ENCODE results near the gene RHBDD2. TPM values are rescaled to one million over a fixed set of nuclear protein-coding genes. Genes with fewer than 3 reads are reported as not detected.

RHBDD2 gene
- total RNA-seq, 1 donor, result 27.5 TPM

- Histone ChIP-seq H3K4me3 (ENCODE audit: insufficient read depth, low read length) (no peak overlapping the region), H3K27me3 (ENCODE audit: insufficient read depth, low read length) (no peaks in the 10 kb centered on the region), H3K9me3 (ENCODE audit: low read depth, low read length) (no peaks in the 10 kb centered on the region), H3K79me2 (ENCODE audit: insufficient read depth, low read length) (peaks cover 43% of the 10 kb centered on the region), H3K4me2 (ENCODE audit: insufficient read depth, low read length) (no peak overlapping the region), H3K4me1 (ENCODE audit: insufficient read depth, low read length) (no peaks in the 10 kb centered on the region), H4K20me1 (ENCODE audit: insufficient read depth, low read length) (peaks cover 25% of the 10 kb centered on the region), H2AFZ (ENCODE audit: low read length) (no peak overlapping the region), H3K27ac (ENCODE audit: low read depth, low read length) (no peak overlapping the region), H3K36me3 (ENCODE audit: insufficient read depth, low read length) (no peaks in the 10 kb centered on the region)
- no peak for DNase-seq (ENCODE audit: insufficient read length, low spot score, missing footprints)
- no peak for TF ChIP-seq CTCF (IDR thresholded peaks at IDR 0.05; ENCODE audit: extremely low read depth, low read depth, low read length)
Measured at GRCh38 chr7:75928568-75928914, 49.7 kb downstream of the RHBDD2 start.

GRCh38 chr7:75931680-75932079 lies 52.8 kb downstream of the RHBDD2 start:
- Histone ChIP-seq H3K4me3 (ENCODE audit: insufficient read depth, low read length) (no peak overlapping the region), H3K4me2 (ENCODE audit: insufficient read depth, low read length) (no peak overlapping the region), H3K4me1 (ENCODE audit: insufficient read depth, low read length) (no peaks in the 10 kb centered on the region), H3K27me3 (ENCODE audit: insufficient read depth, low read length) (no peaks in the 10 kb centered on the region), H2AFZ (ENCODE audit: low read length) (no peak overlapping the region), H3K79me2 (ENCODE audit: insufficient read depth, low read length) (peaks cover 33% of the 10 kb centered on the region), H4K20me1 (ENCODE audit: insufficient read depth, low read length) (peaks cover 9% of the 10 kb centered on the region), H3K9me3 (ENCODE audit: low read depth, low read length) (no peaks in the 10 kb centered on the region), H3K27ac (ENCODE audit: low read depth, low read length) (no peak overlapping the region), H3K36me3 (ENCODE audit: insufficient read depth, low read length) (no peaks in the 10 kb centered on the region)
- TF ChIP-seq CTCF (IDR thresholded peaks at IDR 0.05; ENCODE audit: extremely low read depth, low read depth, low read length), result no peak
- DNase-seq (ENCODE audit: insufficient read length, low spot score, missing footprints), result no peak

GRCh38 chr7:75937958-75938786 lies 59.3 kb downstream of the RHBDD2 start:
- Histone ChIP-seq H3K4me3 (ENCODE audit: insufficient read depth, low read length) (no peak overlapping the region), H3K4me2 (ENCODE audit: insufficient read depth, low read length) (no peak overlapping the region), H4K20me1 (ENCODE audit: insufficient read depth, low read length) (peaks cover 4% of the 10 kb centered on the region), H3K27ac (ENCODE audit: low read depth, low read length) (peak overlapping the region; percentile 86), H2AFZ (ENCODE audit: low read length) (no peak overlapping the region), H3K36me3 (ENCODE audit: insufficient read depth, low read length) (no peaks in the 10 kb centered on the region), H3K4me1 (ENCODE audit: insufficient read depth, low read length) (peaks cover 7% of the 10 kb centered on the region), H3K79me2 (ENCODE audit: insufficient read depth, low read length) (peaks cover 25% of the 10 kb centered on the region), H3K9me3 (ENCODE audit: low read depth, low read length) (no peaks in the 10 kb centered on the region), H3K27me3 (ENCODE audit: insufficient read depth, low read length) (no peaks in the 10 kb centered on the region)
- DNase-seq (ENCODE audit: insufficient read length, low spot score, missing footprints), result peak; percentile 92
- no peak for TF ChIP-seq CTCF (IDR thresholded peaks at IDR 0.05; ENCODE audit: extremely low read depth, low read depth, low read length)

Other genes starting within 250 kb of the RHBDD2 start
- gene HIP1, start 140.1 kb upstream of the RHBDD2 start, total RNA-seq, result 24.2 and 25.7 TPM in 2 replicates
- 1.1 and 1.5 TPM in 2 replicates for gene CCL26, start 106.8 kb upstream of the RHBDD2 start, total RNA-seq
- not detected in 2 replicates for gene CCL24, start 65.2 kb upstream of the RHBDD2 start, total RNA-seq
- gene POR, start 36.1 kb downstream of the RHBDD2 start, total RNA-seq, result 70.4 and 73.1 TPM in 2 replicates
- 25.3 and 32.1 TPM in 2 replicates for gene TMEM120A, start 115.6 kb downstream of the RHBDD2 start, total RNA-seq
- 23.9 and 27.7 TPM in 2 replicates for gene STYXL1, start 169.0 kb downstream of the RHBDD2 start, total RNA-seq
- gene MDH2, start 169.1 kb downstream of the RHBDD2 start, total RNA-seq, result 32.7 and 36.6 TPM in 2 replicates